Type B pancreatic cell (in vitro differentiated cells): Measurements from ENCODE around the gene RECQL. TPM values are rescaled to one million over a fixed set of nuclear protein-coding genes. Genes with fewer than 3 reads are reported as not detected.
"Not testable (repeated sequence)": the region's sequence is repeated elsewhere in the genome, so short reads cannot be mapped to it uniquely, and the experiment has no call there.

Experiments
- DNase-seq: peaks from one replicate; pipeline ENCODE4 v3.0.0; 2021; ENCODE audit warnings: mixed read lengths; ENCODE audit not compliant: unreplicated experiment; ENCODE audit errors: extremely low spot score
- H3K27ac Mint-ChIP-seq: 2 replicates; pipeline ENCODE4 v1.8.0; 2021; ENCODE audit warnings: mild to moderate bottlenecking, mixed read lengths
- H3K27me3 Mint-ChIP-seq: 2 replicates; pipeline ENCODE4 v1.8.0; 2021; ENCODE audit warnings: mixed read lengths
- H3K36me3 Mint-ChIP-seq: 2 replicates; pipeline ENCODE4 v1.8.0; 2021; ENCODE audit warnings: mixed read lengths
- H3K4me1 Mint-ChIP-seq: one replicate; pipeline ENCODE4 v1.8.0; 2021; ENCODE audit warnings: mixed read lengths; ENCODE audit not compliant: unreplicated experiment
- H3K4me3 Mint-ChIP-seq: 2 replicates; pipeline ENCODE4 v1.8.0; 2021; ENCODE audit warnings: mild to moderate bottlenecking, mixed read lengths
- H3K9me3 Mint-ChIP-seq: 2 replicates; pipeline ENCODE4 v1.8.0; 2021; ENCODE audit warnings: mixed read lengths
- total RNA-seq: library from RNA; stranded (reverse); gene quantifications from 2 replicates; pipeline ENCODE4 v1.2.1, GENCODE V29; 2021; ENCODE audit warnings: low replicate concordance
- TF ChIP-seq, protein P1 (sequence below): fragments of 200-600 bp; sonication (generic); conservative IDR thresholded peaks from 2 replicates; pipeline ENCODE4 v1.5.0; 2021; ENCODE audit warnings: antibody characterized with exemption, mild to moderate bottlenecking

The RECQL gene
- total RNA-seq, 1 donor from 2014 or later: 25.6 TPM

DNA sequence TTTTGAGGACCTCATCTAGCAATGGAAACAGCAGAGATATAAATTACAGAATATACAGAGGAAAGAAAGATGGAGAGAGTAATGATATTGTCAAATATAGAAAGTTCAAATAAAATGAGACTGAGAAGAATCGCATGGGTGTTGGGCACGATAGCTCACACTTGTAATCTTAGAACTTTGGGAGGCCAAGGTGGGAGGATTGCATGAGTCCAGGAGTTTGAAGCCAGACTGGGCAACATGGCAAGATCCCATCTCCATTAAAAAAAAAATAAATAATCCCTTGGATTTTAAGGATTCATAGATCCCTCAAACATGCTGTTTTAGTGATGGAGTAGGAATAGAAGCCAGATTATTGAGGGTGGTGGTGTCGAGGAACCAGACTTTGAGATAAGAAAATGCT, 62.1 kb downstream of the RECQL start:
- H3K27me3 Mint-ChIP-seq: peaks cover 23% of the 10 kb centered on the region
- DNase-seq: no peak
- H3K27ac Mint-ChIP-seq: no peak overlapping the region
- no peaks in the 10 kb centered on the region for H3K9me3 Mint-ChIP-seq
- peaks cover 26% of the 10 kb centered on the region for H3K36me3 Mint-ChIP-seq
- TF ChIP-seq, protein P1, sequence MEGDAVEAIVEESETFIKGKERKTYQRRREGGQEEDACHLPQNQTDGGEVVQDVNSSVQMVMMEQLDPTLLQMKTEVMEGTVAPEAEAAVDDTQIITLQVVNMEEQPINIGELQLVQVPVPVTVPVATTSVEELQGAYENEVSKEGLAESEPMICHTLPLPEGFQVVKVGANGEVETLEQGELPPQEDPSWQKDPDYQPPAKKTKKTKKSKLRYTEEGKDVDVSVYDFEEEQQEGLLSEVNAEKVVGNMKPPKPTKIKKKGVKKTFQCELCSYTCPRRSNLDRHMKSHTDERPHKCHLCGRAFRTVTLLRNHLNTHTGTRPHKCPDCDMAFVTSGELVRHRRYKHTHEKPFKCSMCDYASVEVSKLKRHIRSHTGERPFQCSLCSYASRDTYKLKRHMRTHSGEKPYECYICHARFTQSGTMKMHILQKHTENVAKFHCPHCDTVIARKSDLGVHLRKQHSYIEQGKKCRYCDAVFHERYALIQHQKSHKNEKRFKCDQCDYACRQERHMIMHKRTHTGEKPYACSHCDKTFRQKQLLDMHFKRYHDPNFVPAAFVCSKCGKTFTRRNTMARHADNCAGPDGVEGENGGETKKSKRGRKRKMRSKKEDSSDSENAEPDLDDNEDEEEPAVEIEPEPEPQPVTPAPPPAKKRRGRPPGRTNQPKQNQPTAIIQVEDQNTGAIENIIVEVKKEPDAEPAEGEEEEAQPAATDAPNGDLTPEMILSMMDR: no peak
- no peaks in the 10 kb centered on the region for H3K4me1 Mint-ChIP-seq
- peak overlapping the region; percentile 92 for H3K4me3 Mint-ChIP-seq

DNA sequence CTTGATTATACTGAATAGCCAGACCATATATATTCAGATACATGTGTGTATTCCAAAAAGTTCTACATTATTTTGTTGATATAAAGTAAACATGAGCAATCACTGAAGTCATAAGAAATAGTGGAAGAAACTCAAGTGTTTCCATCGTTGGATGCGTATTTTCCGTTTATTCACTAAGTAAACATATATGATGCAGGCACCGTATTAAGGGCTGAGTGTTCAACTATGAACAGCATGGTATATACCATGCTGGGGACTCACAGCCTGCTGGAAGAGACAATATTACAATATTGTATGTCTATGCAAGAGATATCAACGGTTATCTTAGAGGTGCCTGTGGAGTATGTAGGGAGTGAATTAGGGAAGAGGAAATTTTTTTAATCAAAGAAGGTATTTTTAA, 62.8 kb downstream of the RECQL start:
- H3K4me1 Mint-ChIP-seq: no peaks in the 10 kb centered on the region
- H3K9me3 Mint-ChIP-seq: no peaks in the 10 kb centered on the region
- H3K36me3 Mint-ChIP-seq: peaks cover 22% of the 10 kb centered on the region
- peaks cover 30% of the 10 kb centered on the region for H3K27me3 Mint-ChIP-seq
- H3K27ac Mint-ChIP-seq: peak overlapping the region; percentile 95
- peak overlapping the region; percentile 92 for H3K4me3 Mint-ChIP-seq
- TF ChIP-seq, protein P1: no peak
- DNase-seq: no peak

DNA sequence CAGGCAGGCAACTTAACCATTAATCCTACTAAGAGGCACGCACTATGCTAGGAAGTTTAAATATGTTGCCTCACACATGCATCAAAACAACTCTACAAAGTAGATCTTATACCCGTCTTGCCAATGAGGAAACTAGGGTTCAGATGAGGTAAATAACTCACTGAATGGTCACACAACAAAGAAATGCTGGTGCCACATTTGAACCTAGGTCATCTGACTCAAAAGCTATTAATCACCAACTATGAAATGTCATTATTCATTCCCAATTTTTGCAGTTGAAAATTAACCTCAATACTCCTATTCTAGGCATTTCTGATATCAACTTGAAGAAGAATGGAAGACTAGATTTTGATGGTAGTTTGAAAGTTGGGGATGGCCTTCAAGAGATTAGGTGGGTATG, 66.7 kb downstream of the RECQL start:
- no peak overlapping the region for H3K27ac Mint-ChIP-seq
- TF ChIP-seq, protein P1: no peak
- peaks cover 11% of the 10 kb centered on the region for H3K36me3 Mint-ChIP-seq
- H3K9me3 Mint-ChIP-seq: no peaks in the 10 kb centered on the region
- H3K4me1 Mint-ChIP-seq: no peaks in the 10 kb centered on the region
- H3K27me3 Mint-ChIP-seq: peaks cover 51% of the 10 kb centered on the region
- DNase-seq: no peak
- no peak overlapping the region for H3K4me3 Mint-ChIP-seq

DNA sequence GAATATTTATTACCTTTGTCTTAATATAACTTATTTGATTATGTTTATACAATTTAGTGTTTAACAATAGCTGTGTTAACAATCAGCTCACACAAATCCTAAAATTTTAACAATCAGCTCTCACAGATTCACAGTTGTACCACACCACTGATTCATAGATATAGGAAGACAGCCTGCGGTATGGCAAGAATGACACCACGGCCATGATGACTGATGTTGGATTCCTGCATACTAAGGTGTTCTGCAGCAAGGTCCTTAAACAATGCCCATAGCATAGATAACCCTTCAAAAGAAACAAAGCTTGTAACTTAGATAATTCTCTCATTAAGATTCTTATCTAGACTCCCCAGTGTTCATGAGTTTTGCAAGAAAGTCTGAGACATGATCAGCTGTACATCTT, 67.9 kb downstream of the RECQL start:
- TF ChIP-seq, protein P1: no peak
- H3K36me3 Mint-ChIP-seq: no peaks in the 10 kb centered on the region
- no peak for DNase-seq
- H3K27me3 Mint-ChIP-seq: peaks cover 51% of the 10 kb centered on the region
- no peak overlapping the region for H3K27ac Mint-ChIP-seq
- no peaks in the 10 kb centered on the region for H3K9me3 Mint-ChIP-seq
- no peak overlapping the region for H3K4me3 Mint-ChIP-seq
- no peaks in the 10 kb centered on the region for H3K4me1 Mint-ChIP-seq

DNA sequence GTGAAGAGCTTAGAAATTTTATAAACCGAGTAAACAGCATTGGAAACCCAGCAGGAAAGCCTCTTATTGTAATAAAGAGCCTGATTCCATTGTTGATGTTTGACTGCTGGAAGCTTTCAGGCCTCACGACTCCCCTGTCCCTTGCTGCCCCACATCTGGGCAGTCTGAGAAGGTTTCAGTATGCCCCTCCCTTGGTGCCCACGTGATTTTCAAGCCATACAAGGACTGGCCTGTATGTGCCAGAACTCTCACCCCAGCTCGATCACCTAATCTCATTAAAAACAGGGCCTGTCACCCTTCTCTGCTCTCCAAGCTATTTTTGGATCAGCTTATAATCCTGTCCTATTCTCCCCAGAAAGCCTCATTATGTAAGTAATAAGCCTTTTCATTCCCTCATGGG, 71.4 kb downstream of the RECQL start:
- no peak for DNase-seq
- TF ChIP-seq, protein P1: no peak
- Mint-ChIP-seq H3K36me3 (peaks cover 4% of the 10 kb centered on the region), H3K9me3 (peaks cover 5% of the 10 kb centered on the region), H3K27me3 (peaks cover 50% of the 10 kb centered on the region), H3K27ac (no peak overlapping the region), H3K4me3 (no peak overlapping the region), H3K4me1 (no peaks in the 10 kb centered on the region)

DNA sequence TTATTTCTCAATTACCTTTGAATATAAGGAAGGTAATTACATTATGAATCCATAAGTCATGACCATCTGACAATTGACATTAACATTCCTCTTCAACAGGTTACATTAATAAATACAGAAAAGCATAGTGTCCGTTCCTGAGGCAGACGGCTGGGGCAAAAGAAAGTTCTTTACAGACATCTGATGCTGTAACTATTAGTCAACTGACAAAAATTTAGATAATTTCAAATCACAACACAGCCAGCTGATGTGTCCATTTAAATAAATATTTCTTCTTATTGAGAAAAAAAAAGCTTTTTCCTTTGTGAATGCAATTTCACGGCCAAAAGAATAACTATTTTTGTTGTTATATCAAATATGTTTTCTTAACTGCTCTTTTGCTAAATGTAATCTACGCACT, 73.2 kb downstream of the RECQL start:
- H3K27me3 Mint-ChIP-seq: peaks cover 33% of the 10 kb centered on the region
- H3K4me3 Mint-ChIP-seq: no peak overlapping the region
- TF ChIP-seq, protein P1: no peak

DNA sequence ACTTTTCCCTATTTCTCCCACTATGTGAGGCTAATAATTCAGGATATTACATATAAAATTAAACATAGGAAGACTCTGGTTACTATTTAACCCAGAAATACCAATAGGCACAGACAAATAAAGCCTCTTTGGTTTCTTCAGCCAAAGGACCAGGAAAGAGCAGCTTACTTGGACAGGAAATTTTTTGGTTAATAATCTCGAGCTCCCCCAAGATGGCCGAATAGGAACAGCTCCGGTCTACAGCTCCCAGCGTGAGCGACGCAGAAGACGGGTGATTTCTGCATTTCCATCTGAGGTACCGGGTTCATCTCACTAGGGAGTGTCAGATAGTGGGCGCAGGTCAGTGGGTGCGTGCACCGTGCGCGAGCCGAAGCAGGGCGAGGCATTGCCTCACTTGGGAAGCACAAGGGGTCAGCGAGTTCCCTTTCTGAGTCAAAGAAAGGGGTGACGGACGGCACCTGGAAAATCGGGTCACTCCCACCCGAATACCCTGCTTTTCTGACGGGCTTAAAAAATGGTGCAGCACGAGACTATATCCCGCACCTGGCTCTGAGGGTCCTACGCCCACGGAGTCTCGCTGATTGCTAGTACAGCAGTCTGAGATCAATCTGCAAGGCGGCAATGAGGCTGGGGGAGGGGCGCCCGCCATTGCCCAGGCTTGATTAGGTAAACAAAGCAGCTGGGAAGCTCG, 82.3 kb downstream of the RECQL start:
- H3K27me3 Mint-ChIP-seq, H3K9me3 Mint-ChIP-seq, H3K4me3 Mint-ChIP-seq, DNase-seq, H3K27ac Mint-ChIP-seq, H3K4me1 Mint-ChIP-seq, H3K36me3 Mint-ChIP-seq: not testable (repeated sequence)

More for the DNA sequence above, 73.2 kb downstream of the RECQL start:
- H3K4me1 Mint-ChIP-seq: no peaks in the 10 kb centered on the region
- no peak overlapping the region for H3K27ac Mint-ChIP-seq
- peaks cover 5% of the 10 kb centered on the region for H3K9me3 Mint-ChIP-seq
- no peak for DNase-seq
- H3K36me3 Mint-ChIP-seq: peaks cover 4% of the 10 kb centered on the region
